HepG2 (cell line): Measurements from ENCODE around the gene KLHDC4. TPM values are rescaled to one million over a fixed set of nuclear protein-coding genes. Genes with fewer than 3 reads are reported as not detected.
A peak's percentile ranks its signal among the peaks of the same experiment; 100 is the strongest.

ENCODE experiments used
- ARNT2 ChIP-seq: sonication (generic); formaldehyde crosslinking; IDR thresholded peaks from 2 replicates; pipeline ENCODE4 v1.8.0; 2022; ENCODE audit warnings: mild to moderate bottlenecking, low read depth, missing genetic modification reagents, moderate library complexity
- CAMTA2 ChIP-seq: sonication (generic); formaldehyde crosslinking; IDR thresholded peaks from 2 replicates; pipeline ENCODE4 v1.4.0; 2020; ENCODE audit warnings: mild to moderate bottlenecking, missing genetic modification reagents, borderline replicate concordance
- CBX5 ChIP-seq: sonication (generic); formaldehyde crosslinking; IDR thresholded peaks from 2 replicates; pipeline ENCODE4 v1.4.0; 2020; ENCODE audit warnings: missing genetic modification reagents, borderline replicate concordance
- DMAP1 ChIP-seq: IDR thresholded peaks from 2 replicates; pipeline ENCODE4 v1.6.1; 2016
- DR1 ChIP-seq: sonication (generic); formaldehyde crosslinking; IDR thresholded peaks from 2 replicates; pipeline ENCODE4 v1.8.0; 2021; ENCODE audit warnings: mild to moderate bottlenecking, missing genetic modification reagents, inconsistent platforms
- GABPB1 ChIP-seq: IDR thresholded peaks from 2 replicates; pipeline ENCODE4 v1.6.1; 2016; ENCODE audit warnings: mild to moderate bottlenecking, missing genetic modification reagents, moderate library complexity, missing compliant biosample characterization
- GATAD1 ChIP-seq: IDR thresholded peaks from 2 replicates; pipeline ENCODE4 v1.6.1; 2016; ENCODE audit warnings: missing genetic modification reagents, missing compliant biosample characterization
- MIER2 ChIP-seq: IDR thresholded peaks from 2 replicates; pipeline ENCODE4 v1.6.1; 2016; ENCODE audit warnings: missing biosample characterization, missing genetic modification reagents
- MIXL1 ChIP-seq: IDR thresholded peaks from 2 replicates; pipeline ENCODE4 v1.6.1; 2016
- MTF1 ChIP-seq: sonication (generic); formaldehyde crosslinking; IDR thresholded peaks from 2 replicates; pipeline ENCODE4 v1.5.0; 2020; ENCODE audit warnings: missing genetic modification reagents
- NAIF1 ChIP-seq: sonication (generic); formaldehyde crosslinking; IDR thresholded peaks from 2 replicates; pipeline ENCODE4 v1.5.0; 2020; ENCODE audit warnings: mild to moderate bottlenecking, missing genetic modification reagents, borderline replicate concordance
- NR2C2 ChIP-seq: sonication (generic); formaldehyde crosslinking; IDR thresholded peaks from 2 replicates; pipeline ENCODE4 v1.4.0; 2020; ENCODE audit warnings: missing genetic modification reagents, mild to moderate bottlenecking, moderate library complexity, borderline replicate concordance
- RXRB ChIP-seq: IDR thresholded peaks from 2 replicates; pipeline ENCODE4 v1.6.1; 2016; ENCODE audit warnings: borderline replicate concordance, missing genetic modification reagents, missing compliant biosample characterization
- TSC22D2 ChIP-seq: sonication (generic); formaldehyde crosslinking; IDR thresholded peaks from 2 replicates; pipeline ENCODE4 v1.5.1; 2020; ENCODE audit warnings: missing genetic modification reagents, mild to moderate bottlenecking, borderline replicate concordance
- XBP1 ChIP-seq: sonication (generic); formaldehyde crosslinking; IDR thresholded peaks from 2 replicates; pipeline ENCODE4 v1.5.0; 2020; ENCODE audit warnings: missing genetic modification reagents
- ZFP62 ChIP-seq: sonication (generic); formaldehyde crosslinking; IDR thresholded peaks from 2 replicates; pipeline ENCODE4 v1.4.0; 2020; ENCODE audit warnings: missing genetic modification reagents
- ZNF121 ChIP-seq: sonication (generic); formaldehyde crosslinking; IDR thresholded peaks from 2 replicates; pipeline ENCODE4 v1.5.0; 2020; ENCODE audit warnings: mild to moderate bottlenecking, missing genetic modification reagents
- ZNF138 ChIP-seq: sonication (generic); formaldehyde crosslinking; IDR thresholded peaks from 2 replicates; pipeline ENCODE4 v1.5.0; 2020; ENCODE audit warnings: mild to moderate bottlenecking, low read depth, missing genetic modification reagents
- ZNF260 ChIP-seq: sonication (generic); formaldehyde crosslinking; IDR thresholded peaks from 2 replicates; pipeline ENCODE4 v1.4.0; 2020; ENCODE audit warnings: missing genetic modification reagents, low read depth, mild to moderate bottlenecking, borderline replicate concordance
- ZNF296 ChIP-seq: sonication (generic); formaldehyde crosslinking; conservative IDR thresholded peaks from 2 replicates; pipeline ENCODE4 v1.5.0; 2020; ENCODE audit warnings: mild to moderate bottlenecking, missing genetic modification reagents
- ZNF543 ChIP-seq: sonication (generic); formaldehyde crosslinking; IDR thresholded peaks from 2 replicates; pipeline ENCODE4 v1.4.0; 2020; ENCODE audit warnings: mild to moderate bottlenecking, missing genetic modification reagents
- ZNF563 ChIP-seq: sonication (generic); formaldehyde crosslinking; IDR thresholded peaks from 2 replicates; pipeline ENCODE4 v1.8.0; 2022; ENCODE audit warnings: mild to moderate bottlenecking, moderate library complexity, missing genetic modification reagents
- polyA plus RNA-seq, 8 experiments: library from polyadenylated mRNA; depleted of rRNA in 3 of 8; stranded (reverse) in 7 of 8; unstranded in 1 of 8; fragments of >200 nt; fragmentation: Illumina TruSeq in 4 of 8; extraction: Trizol in 4 of 8; gene quantifications; 2 replicates each; pipeline versions ENCODE4 v1.2.1 to v1.2.3, GENCODE V29; 2011 to 2016; ENCODE audit warnings: low read depth in 4 of 8, missing spikeins in 1 of 8, mixed read lengths in 1 of 8; ENCODE audit not compliant: insufficient read depth in 1 of 8
- total RNA-seq, 5 experiments: library from RNA; depleted of rRNA; stranded (reverse); fragments of >200 nt; fragmentation: Illumina TruSeq; extraction: Trizol; gene quantifications; 2 replicates each; pipeline ENCODE4 v1.2.3, GENCODE V29; 2016; ENCODE audit warnings: low read depth in 1 of 5
- TF ChIP-seq, protein P1 (sequence below): sonication (generic); formaldehyde crosslinking; IDR thresholded peaks from 2 replicates; pipeline ENCODE4 v1.4.0; 2020; ENCODE audit warnings: mild to moderate bottlenecking, missing genetic modification reagents
- TF ChIP-seq, protein P2 (sequence below): sonication (generic); formaldehyde crosslinking; IDR thresholded peaks from 2 replicates; pipeline ENCODE4 v1.4.0; 2020; ENCODE audit warnings: missing genetic modification reagents, borderline replicate concordance

The KLHDC4 gene
- total and polyA plus RNA-seq, 2 of the 13 experiments (the other 11 are each of a cell fraction or from before 2014, with no cell fraction given) = 18.7 to 31.8 TPM

DNA sequence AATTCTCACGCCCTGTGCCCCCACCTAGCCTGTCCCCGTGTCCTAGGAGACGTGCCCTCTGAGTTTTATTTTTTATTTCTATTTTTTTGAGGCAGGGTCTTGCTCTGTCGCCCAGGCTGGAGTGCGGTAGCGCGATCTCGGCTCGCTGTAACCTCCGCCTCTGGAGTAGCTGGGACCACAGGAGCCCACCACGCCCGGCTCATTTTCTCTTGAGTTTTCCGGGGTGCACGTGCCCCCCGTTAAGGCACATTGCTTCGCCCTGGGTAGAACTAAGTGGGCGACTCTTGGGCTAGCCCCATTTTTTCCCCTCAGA is 655 bp upstream of the KLHDC4 start (continued):
- TF ChIP-seq ZNF296 (CRISPR knock-in tag) (no peak), ZNF138 (CRISPR knock-in tag) (no peak), DR1 (CRISPR knock-in tag) (no peak), ZNF260 (CRISPR knock-in tag) (no peak), XBP1 (no peak), RXRB (CRISPR knock-in tag) (no peak), ARNT2 (no peak), ZNF543 (CRISPR knock-in tag) (no peak), TSC22D2 (no peak), NAIF1 (CRISPR knock-in tag) (no peak; the same call in 1 of the 2 replicates), ZNF563 (CRISPR knock-in tag) (peak; percentile 10; the same call in 1 of the 2 replicates), MTF1 (CRISPR knock-in tag) (no peak), CAMTA2 (CRISPR knock-in tag) (no peak), GABPB1 (CRISPR knock-in tag) (no peak), ZFP62 (CRISPR knock-in tag) (no peak), DMAP1 (CRISPR knock-in tag) (no peak), MIER2 (CRISPR knock-in tag) (no peak), CBX5 (no peak), MIXL1 (CRISPR knock-in tag) (no peak), ZNF121 (no peak; the same call in 1 of the 2 replicates), NR2C2 (CRISPR knock-in tag) (no peak), GATAD1 (CRISPR knock-in tag) (no peak)
- TF ChIP-seq, protein P1, sequence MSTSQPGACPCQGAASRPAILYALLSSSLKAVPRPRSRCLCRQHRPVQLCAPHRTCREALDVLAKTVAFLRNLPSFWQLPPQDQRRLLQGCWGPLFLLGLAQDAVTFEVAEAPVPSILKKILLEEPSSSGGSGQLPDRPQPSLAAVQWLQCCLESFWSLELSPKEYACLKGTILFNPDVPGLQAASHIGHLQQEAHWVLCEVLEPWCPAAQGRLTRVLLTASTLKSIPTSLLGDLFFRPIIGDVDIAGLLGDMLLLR = no peak
- TF ChIP-seq, protein P2, sequence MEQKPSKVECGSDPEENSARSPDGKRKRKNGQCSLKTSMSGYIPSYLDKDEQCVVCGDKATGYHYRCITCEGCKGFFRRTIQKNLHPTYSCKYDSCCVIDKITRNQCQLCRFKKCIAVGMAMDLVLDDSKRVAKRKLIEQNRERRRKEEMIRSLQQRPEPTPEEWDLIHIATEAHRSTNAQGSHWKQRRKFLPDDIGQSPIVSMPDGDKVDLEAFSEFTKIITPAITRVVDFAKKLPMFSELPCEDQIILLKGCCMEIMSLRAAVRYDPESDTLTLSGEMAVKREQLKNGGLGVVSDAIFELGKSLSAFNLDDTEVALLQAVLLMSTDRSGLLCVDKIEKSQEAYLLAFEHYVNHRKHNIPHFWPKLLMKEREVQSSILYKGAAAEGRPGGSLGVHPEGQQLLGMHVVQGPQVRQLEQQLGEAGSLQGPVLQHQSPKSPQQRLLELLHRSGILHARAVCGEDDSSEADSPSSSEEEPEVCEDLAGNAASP (CRISPR knock-in tag) = no peak
- TF ChIP-seq, all 625 proteins: peak for 9
